ENCODE results near the gene SOX14.

Gene SOX14

GRCh38 chr3:137759505-137759904 is 4.6 kb upstream of the SOX14 start:
- DNase-seq (ENCODE audit: insufficient read length, low spot score), result no peak
- TF ChIP-seq, protein P1, sequence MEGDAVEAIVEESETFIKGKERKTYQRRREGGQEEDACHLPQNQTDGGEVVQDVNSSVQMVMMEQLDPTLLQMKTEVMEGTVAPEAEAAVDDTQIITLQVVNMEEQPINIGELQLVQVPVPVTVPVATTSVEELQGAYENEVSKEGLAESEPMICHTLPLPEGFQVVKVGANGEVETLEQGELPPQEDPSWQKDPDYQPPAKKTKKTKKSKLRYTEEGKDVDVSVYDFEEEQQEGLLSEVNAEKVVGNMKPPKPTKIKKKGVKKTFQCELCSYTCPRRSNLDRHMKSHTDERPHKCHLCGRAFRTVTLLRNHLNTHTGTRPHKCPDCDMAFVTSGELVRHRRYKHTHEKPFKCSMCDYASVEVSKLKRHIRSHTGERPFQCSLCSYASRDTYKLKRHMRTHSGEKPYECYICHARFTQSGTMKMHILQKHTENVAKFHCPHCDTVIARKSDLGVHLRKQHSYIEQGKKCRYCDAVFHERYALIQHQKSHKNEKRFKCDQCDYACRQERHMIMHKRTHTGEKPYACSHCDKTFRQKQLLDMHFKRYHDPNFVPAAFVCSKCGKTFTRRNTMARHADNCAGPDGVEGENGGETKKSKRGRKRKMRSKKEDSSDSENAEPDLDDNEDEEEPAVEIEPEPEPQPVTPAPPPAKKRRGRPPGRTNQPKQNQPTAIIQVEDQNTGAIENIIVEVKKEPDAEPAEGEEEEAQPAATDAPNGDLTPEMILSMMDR (IDR thresholded peaks at IDR 0.05; ENCODE audit: insufficient read depth, missing control alignments), result no peak

DNA sequence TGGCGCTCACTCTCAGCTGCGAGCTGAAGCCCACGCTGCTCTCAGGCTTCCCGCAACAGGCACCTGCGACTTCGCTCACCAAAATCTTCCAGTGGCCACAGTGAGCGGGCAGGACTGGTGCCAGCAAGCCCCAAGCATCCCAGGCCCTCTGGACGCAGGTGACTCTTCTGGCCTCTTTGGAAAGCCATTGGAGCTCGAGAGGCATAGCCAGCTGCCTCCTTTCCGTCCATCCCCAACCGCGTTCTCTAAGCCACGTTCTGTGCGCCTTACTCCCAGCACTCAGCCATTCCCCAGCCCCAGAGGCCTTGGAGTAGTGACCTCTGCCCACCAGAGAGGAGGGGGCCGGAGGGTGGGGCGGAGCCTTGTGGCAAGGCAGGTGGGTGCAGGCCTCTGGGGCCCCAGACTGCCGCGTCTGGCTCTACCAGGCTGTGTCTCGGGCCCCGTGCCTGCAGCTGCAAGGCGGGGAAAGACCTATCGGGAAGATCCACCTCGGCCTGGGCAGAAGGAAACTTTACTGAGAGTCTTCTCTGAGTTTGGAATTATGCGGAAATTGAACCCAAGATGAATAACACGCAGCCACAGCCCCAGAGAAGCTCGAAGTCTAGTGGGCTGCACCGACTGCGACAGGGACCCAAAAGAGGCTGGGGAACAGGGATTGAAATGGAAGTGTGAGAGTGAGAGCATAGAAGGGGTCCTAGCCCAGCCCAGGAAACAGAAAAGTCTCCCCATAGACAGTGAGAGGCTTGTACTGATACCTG is 3.6 kb upstream of the SOX14 start:
- TF ChIP-seq, protein P1 (IDR thresholded peaks at IDR 0.05; ENCODE audit: insufficient read depth, missing control alignments), result no peak
- DNase-seq (ENCODE audit: insufficient read length, low spot score) (no peak), FAIRE-seq (no peak)

More at GRCh38 chr3:137759505-137759904, 4.6 kb upstream of the SOX14 start:
- no peak for FAIRE-seq

- TF ChIP-seq, protein P1 (IDR thresholded peaks at IDR 0.05; ENCODE audit: insufficient read depth, missing control alignments), result no peak
- FAIRE-seq (no peak), DNase-seq (ENCODE audit: insufficient read length, low spot score) (no peak)
Measured at GRCh38 chr3:137761099-137761562, 3.0 kb upstream of the SOX14 start.

GRCh38 chr3:137761563-137762503 is 2.3 kb upstream of the SOX14 start:
- no peak for FAIRE-seq

DNA sequence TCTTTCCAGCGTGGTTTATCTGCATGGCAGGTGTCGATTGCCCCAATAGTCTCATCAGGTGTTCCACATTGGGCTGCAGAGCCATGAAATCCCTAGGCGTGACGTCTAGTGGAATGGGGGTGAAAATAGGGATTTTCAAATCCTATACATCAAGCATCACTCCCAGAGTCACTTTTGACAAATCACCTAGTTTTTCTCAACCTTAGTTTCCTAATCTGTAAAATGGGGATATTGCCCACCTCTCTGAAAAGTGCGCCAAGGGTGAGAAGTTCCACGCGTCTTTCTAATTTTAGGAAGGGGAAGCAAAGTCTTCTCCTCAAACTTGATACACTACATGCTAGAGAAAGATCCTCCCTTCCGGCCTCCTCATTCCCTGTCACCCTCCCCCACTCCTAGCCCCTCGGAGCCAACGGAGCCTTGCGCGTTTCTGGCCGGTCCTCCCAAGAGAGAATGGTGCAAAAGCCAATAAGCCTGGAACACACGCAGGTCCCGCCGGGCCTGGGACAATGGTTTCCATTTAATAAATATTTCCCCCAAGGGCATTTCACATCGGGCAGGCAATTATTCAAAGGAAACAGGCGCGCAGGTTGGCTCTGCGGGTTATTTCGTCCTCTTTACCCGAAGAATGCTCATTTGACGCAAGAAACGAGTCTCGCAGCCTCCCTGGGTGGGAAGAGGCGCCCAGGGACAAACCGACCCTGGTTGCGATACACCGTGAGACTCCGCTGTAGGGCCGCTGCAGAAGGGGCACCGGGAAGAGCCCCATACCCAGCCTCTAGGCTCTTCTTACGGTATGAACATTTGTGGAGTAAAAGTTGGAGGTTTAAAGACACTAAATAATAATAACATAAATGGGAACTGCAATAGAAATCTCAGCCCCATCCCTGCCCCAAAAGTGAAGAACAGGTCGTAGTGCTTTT is 1.2 kb upstream of the SOX14 start:
- TF ChIP-seq, protein P1 (IDR thresholded peaks at IDR 0.05; ENCODE audit: insufficient read depth, missing control alignments), result no peak
- FAIRE-seq (no peak), DNase-seq (ENCODE audit: insufficient read length, low spot score) (no peak)

More at GRCh38 chr3:137761563-137762503, 2.3 kb upstream of the SOX14 start:
- no peak for DNase-seq (ENCODE audit: insufficient read length, low spot score)
- TF ChIP-seq, protein P1 (IDR thresholded peaks at IDR 0.05; ENCODE audit: insufficient read depth, missing control alignments), result no peak

GRCh38 chr3:137763594-137763938 is 549 bp upstream of the SOX14 start:
- FAIRE-seq, result no peak
- no peak for DNase-seq (ENCODE audit: insufficient read length, low spot score)
- TF ChIP-seq, protein P1 (IDR thresholded peaks at IDR 0.05; ENCODE audit: insufficient read depth, missing control alignments), result no peak
